ENCODE measurements around the gene SLC22A23.

The SLC22A23 gene

GRCh38 chr6:3363296-3364025 lies 93.4 kb downstream of the SLC22A23 start:
- Histone ChIP-seq H3K9me3 (ENCODE audit: insufficient read depth, low read length) (no peaks in the 10 kb centered on the region), H3K27me3 (ENCODE audit: insufficient read depth, insufficient read length) (no peaks in the 10 kb centered on the region), H3K4me3 (ENCODE audit: insufficient read length, low read depth) (no peak overlapping the region), H3K36me3 (ENCODE audit: insufficient read depth, insufficient read length, low read length) (peaks cover 2% of the 10 kb centered on the region), H3K9ac (ENCODE audit: insufficient read length, low read depth) (no peak overlapping the region), H3K4me1 (ENCODE audit: insufficient read depth, insufficient read length) (peaks cover 5% of the 10 kb centered on the region)
- TF ChIP-seq SUZ12 (IDR thresholded peaks at IDR 0.05; ENCODE audit: extremely low read depth, insufficient read depth, insufficient read length) (no peak), ZNF274 (IDR thresholded peaks at IDR 0.05; ENCODE audit: low read depth, low read length) (no peak), YY1 (IDR thresholded peaks at IDR 0.05; ENCODE audit: insufficient read depth, insufficient read length) (no peak)
- DNase-seq (ENCODE audit: low read depth, low spot score) = no peak

- no peak for DNase-seq (ENCODE audit: low read depth, low spot score)
- H3K9me3 ChIP-seq (ENCODE audit: insufficient read depth, low read length) = no peaks in the 10 kb centered on the region
- TF ChIP-seq ZNF274 (IDR thresholded peaks at IDR 0.05; ENCODE audit: low read depth, low read length) (no peak), YY1 (IDR thresholded peaks at IDR 0.05; ENCODE audit: insufficient read depth, insufficient read length) (no peak)
- peaks cover 8% of the 10 kb centered on the region for H3K4me1 ChIP-seq (ENCODE audit: insufficient read depth, insufficient read length)
- no peak overlapping the region for H3K9ac ChIP-seq (ENCODE audit: insufficient read length, low read depth)
- no peaks in the 10 kb centered on the region for H3K27me3 ChIP-seq (ENCODE audit: insufficient read depth, insufficient read length)
- no peak overlapping the region for H3K4me3 ChIP-seq (ENCODE audit: insufficient read length, low read depth)
- no peaks in the 10 kb centered on the region for H3K36me3 ChIP-seq (ENCODE audit: insufficient read depth, insufficient read length, low read length)
Measured at GRCh38 chr6:3361312-3362037, 95.4 kb downstream of the SLC22A23 start.

- no peak for TF ChIP-seq SUZ12 (IDR thresholded peaks at IDR 0.05; ENCODE audit: extremely low read depth, insufficient read depth, insufficient read length)
- no peak for TF ChIP-seq ZNF274 (IDR thresholded peaks at IDR 0.05; ENCODE audit: low read depth, low read length)
- no peaks in the 10 kb centered on the region for H3K36me3 ChIP-seq (ENCODE audit: insufficient read depth, insufficient read length, low read length)
- H3K27me3 ChIP-seq (ENCODE audit: insufficient read depth, insufficient read length) = no peaks in the 10 kb centered on the region
- H3K9me3 ChIP-seq (ENCODE audit: insufficient read depth, low read length) = no peaks in the 10 kb centered on the region
- no peak overlapping the region for H3K4me3 ChIP-seq (ENCODE audit: insufficient read length, low read depth)
- DNase-seq (ENCODE audit: low read depth, low spot score) = no peak
- peaks cover 8% of the 10 kb centered on the region for H3K4me1 ChIP-seq (ENCODE audit: insufficient read depth, insufficient read length)
- no peak overlapping the region for H3K9ac ChIP-seq (ENCODE audit: insufficient read length, low read depth)
Measured at GRCh38 chr6:3360727-3361045, 96.2 kb downstream of the SLC22A23 start.

- H3K36me3 ChIP-seq (ENCODE audit: insufficient read depth, insufficient read length, low read length) = no peaks in the 10 kb centered on the region
- peaks cover 8% of the 10 kb centered on the region for H3K4me1 ChIP-seq (ENCODE audit: insufficient read depth, insufficient read length)
- DNase-seq (ENCODE audit: low read depth, low spot score) = no peak
Measured at GRCh38 chr6:3359973-3360726, 96.7 kb downstream of the SLC22A23 start.

DNA sequence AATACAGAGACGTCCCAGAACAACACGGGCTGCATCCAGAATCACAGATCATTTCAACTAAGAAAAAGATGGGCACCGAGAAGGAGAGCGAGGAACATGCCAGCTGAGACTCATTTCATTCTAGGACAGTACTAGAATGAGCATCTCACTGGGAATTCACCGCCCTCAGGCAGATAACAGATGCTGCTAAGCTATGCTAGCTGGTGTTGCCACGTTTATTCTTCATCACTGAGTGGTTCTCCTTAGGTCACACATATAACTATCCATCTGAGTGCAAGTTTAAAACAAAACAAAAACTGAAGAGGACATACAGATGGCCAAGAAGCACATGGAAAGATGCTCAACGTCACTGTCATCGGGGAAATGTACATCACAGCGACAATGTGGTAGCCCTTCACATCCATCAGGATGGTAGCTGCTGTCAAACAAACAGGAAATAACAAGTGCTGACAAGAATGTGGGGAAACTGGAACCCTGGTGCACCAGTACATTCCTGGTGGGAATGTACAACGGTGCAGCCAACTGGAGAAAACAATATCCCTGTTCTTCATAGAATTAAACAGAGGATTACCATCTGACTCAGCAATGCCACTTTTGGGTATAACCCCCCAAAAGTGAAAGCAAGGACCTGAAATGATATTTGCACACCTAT lies 97.6 kb downstream of the SLC22A23 start:
- Histone ChIP-seq H3K27me3 (ENCODE audit: insufficient read depth, insufficient read length) (no peaks in the 10 kb centered on the region), H3K4me3 (ENCODE audit: insufficient read length, low read depth) (no peak overlapping the region), H3K9me3 (ENCODE audit: insufficient read depth, low read length) (no peaks in the 10 kb centered on the region), H3K9ac (ENCODE audit: insufficient read length, low read depth) (no peak overlapping the region), H3K4me1 (ENCODE audit: insufficient read depth, insufficient read length) (peaks cover 8% of the 10 kb centered on the region), H3K36me3 (ENCODE audit: insufficient read depth, insufficient read length, low read length) (no peaks in the 10 kb centered on the region)
- TF ChIP-seq ZNF274 (IDR thresholded peaks at IDR 0.05; ENCODE audit: low read depth, low read length) (no peak), SUZ12 (IDR thresholded peaks at IDR 0.05; ENCODE audit: extremely low read depth, insufficient read depth, insufficient read length) (no peak), YY1 (IDR thresholded peaks at IDR 0.05; ENCODE audit: insufficient read depth, insufficient read length) (no peak)
- no peak for DNase-seq (ENCODE audit: low read depth, low spot score)

More at GRCh38 chr6:3359973-3360726, 96.7 kb downstream of the SLC22A23 start:
- no peak for TF ChIP-seq ZNF274 (IDR thresholded peaks at IDR 0.05; ENCODE audit: low read depth, low read length)
- TF ChIP-seq SUZ12 (IDR thresholded peaks at IDR 0.05; ENCODE audit: extremely low read depth, insufficient read depth, insufficient read length) = no peak
- no peak for TF ChIP-seq YY1 (IDR thresholded peaks at IDR 0.05; ENCODE audit: insufficient read depth, insufficient read length)
- H3K9me3 ChIP-seq (ENCODE audit: insufficient read depth, low read length) = no peaks in the 10 kb centered on the region
- no peaks in the 10 kb centered on the region for H3K27me3 ChIP-seq (ENCODE audit: insufficient read depth, insufficient read length)
- H3K4me3 ChIP-seq (ENCODE audit: insufficient read length, low read depth) = no peak overlapping the region
- no peak overlapping the region for H3K9ac ChIP-seq (ENCODE audit: insufficient read length, low read depth)

DNA sequence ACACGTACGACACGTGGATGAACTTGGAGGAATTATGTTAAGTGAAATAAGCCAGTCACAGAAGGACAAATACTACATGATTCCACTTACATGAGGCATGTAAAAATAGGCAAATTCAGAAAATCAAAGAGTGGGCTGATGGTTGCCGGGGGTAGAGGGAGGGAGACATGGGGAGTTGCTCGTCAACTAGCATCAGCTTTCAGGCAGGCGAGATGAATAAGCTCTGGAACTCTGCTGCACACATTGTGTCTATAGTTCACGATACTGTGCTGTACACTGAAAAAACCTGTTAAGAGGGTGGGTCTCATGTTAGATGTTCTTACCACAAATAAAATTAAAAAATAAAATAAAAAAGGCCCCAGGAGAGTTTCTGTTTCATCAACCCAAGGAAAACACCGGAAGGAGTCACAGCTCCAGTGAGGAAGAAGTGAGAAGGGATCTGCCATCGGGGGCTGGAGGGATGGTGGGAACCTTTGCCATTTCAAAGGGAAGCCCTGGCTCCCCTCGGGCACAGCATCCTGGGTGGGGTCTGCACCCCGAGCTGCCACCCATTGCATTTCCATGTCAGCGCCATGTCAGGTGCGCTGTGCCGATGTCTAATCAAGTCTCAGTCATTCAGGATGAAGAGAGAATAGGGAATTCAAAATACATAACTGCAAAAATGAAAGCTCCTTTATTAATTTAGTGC lies 98.3 kb downstream of the SLC22A23 start:
- DNase-seq (ENCODE audit: low read depth, low spot score) = no peak
- Histone ChIP-seq H3K36me3 (ENCODE audit: insufficient read depth, insufficient read length, low read length) (no peaks in the 10 kb centered on the region), H3K4me1 (ENCODE audit: insufficient read depth, insufficient read length) (peaks cover 8% of the 10 kb centered on the region), H3K9ac (ENCODE audit: insufficient read length, low read depth) (no peak overlapping the region), H3K9me3 (ENCODE audit: insufficient read depth, low read length) (no peaks in the 10 kb centered on the region), H3K4me3 (ENCODE audit: insufficient read length, low read depth) (no peak overlapping the region), H3K27me3 (ENCODE audit: insufficient read depth, insufficient read length) (no peaks in the 10 kb centered on the region)
- TF ChIP-seq YY1 (IDR thresholded peaks at IDR 0.05; ENCODE audit: insufficient read depth, insufficient read length) (no peak), SUZ12 (IDR thresholded peaks at IDR 0.05; ENCODE audit: extremely low read depth, insufficient read depth, insufficient read length) (no peak), ZNF274 (IDR thresholded peaks at IDR 0.05; ENCODE audit: low read depth, low read length) (no peak)
